ENCODE measurements around the gene C17orf107.

Gene C17orf107

GRCh38 chr17:4935650-4936049 is 36.3 kb downstream of the C17orf107 start:
- no peak for DNase-seq

DNA sequence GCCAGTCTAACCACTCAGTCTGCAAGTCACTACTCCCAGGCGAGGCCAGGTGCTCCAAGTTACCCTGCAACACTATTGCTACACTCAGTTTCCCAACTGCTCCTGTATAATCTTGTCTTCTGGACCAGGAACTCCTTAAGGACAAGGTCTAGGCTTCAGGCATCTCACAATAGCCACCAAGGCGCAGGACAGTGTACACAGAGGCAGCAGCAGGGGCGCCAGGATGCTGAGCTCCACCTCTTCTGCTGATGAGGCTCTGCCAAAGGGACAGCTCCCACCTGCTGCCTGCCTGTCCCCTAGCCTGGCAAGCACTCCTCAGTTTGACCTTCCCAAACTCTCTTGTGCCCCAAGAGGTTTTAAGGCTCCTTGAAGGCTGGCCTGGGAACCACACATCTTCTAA is 37.1 kb downstream of the C17orf107 start:
- no peak for DNase-seq

DNA sequence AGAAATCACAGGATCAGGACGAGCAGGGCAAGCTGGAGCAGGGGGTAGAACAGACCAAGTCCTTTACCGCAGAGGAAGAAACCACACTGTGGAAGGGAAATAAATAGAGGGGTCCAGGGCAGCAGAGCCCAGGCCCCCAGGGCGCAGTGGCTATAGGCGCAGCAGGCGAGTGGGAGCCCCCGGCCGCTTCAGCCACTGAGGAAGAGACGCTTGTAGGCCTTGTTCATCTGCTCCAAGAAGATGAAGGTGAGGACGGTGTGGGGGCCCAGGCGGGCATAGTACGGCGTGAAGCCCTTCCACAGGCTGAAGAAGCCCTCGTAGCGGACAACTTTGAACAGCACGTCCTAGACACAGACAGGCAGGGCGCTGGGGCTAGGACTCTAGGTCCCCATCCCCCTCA is 38.2 kb downstream of the C17orf107 start:
- no peak for DNase-seq

DNA sequence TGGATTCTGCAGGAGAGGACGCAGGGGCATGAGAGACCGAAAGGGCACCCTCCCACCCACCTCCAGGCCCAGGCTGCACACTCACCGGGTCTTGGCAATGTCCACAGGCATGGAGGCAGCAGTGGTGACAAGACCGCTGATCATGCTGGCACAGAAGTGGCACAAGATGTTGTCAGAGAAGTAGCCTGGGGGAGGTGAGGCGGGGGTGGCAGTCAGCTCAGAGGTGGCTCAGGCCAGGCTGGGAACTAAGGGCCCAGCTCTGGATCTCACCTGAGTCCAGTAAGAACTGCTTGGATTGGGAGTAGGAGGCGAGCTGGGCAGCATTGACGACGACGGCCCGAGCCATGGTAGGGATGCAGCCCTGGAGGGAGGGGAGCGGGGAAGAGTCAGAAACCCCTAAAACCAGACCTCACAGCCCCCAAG is 38.7 kb downstream of the C17orf107 start:
- DNase-seq, result no peak

DNA sequence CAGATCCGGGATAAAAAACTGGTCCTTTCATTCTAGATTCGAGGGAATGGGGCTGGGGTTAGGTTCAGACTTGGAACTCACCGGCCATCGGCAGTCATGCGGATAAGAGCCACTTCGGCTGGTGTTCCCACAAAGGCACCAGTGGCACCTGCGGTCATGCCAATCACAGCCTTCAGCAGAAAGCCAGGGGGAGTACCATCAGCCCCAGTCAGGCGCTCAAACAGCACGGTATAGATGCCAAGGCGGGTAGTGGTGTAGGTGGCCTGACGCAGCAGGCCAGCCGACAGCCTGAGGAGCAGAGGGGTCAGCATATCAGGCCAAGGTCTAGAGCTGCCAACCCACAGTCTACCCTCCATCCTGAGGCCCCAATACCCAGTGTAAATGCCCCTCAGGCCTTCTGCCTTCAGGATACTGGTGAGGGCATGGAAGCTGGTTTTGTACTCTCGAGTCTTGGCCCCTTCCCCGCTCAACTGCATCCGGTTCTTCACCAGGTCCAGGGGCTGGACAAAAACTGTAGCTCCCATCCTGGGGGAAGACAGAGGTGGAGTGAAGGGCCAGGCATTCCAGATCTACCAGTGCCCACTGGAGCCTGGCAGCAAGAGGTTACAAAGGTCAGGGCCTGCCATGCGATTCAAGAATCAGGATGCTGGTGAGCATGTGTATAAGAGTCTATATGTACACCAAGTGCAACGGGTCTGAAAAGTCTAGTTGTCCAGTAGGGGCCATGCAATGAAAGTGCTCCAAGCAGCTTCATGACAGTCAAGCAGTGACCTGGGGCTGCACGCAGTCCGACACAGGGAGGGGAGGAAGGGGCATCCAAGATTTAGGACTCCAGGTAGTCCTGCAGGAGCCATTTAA is 39.6 kb downstream of the C17orf107 start:
- no peak for DNase-seq

DNA sequence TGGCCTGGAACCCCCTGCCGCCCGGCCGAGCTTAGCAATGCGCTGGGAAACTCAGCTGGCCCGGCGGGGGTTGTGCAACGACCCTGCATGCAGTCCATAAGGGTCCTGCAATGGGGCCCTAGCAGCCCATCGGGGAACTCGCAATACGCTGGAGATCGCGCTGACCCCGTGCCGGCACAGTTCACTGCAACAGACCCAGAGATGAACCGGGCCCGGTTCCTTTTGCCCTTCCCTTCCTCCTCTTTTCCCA is 40.1 kb downstream of the C17orf107 start:
- DNase-seq, result no peak

DNA sequence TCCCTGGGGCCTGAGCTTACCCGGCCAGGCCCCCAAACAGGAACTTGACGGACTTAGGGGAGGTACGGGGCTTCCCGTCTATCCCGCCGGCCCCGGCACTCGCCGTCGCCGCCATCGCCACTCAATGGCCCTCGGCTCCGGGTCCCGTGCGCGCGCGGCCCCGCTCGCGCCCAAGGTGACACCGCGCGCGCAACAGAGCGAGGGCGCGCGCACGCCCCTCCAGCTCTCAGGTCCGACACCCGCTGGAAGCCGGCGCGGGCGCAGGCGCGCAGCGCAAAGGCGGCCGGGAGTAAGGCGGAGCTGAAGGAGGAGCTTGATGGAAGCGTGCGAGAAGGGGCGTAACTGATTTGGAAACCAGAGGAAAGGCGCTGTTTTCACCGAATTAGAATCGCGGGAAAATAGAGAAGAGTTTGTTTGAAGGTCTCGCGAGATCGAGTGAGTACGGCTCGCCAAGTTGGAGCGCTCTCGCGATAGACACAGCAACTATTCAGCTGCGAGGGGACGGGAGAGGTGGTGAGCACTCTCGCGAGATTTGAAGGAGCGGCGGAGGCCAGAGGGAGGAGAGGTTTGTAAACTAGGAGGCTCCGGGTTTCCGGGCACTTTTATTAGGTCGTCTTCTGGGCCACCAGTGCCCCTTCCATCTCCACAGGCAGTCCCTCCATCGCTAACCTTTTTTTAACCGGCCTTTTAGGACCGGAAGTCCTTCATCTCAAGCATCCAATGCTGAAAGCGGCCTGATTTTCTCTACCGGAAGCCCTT is 40.6 kb downstream of the C17orf107 start, which contains the start of the genes RNF167 and SLC25A11:
TSS of gene RNF167 (plus strand) at position 473 of the 759 bp plus-strand sequence. CDS start 642 bp downstream, outside the sequence.
TSS of gene SLC25A11 (minus strand) at position 251 of the 759 bp plus-strand sequence. CDS start at position 115, 136 bp downstream.
- peak; percentile 73 to 99 (median 96) for DNase-seq

GRCh38 chr17:4940555-4941318 is 41.4 kb downstream of the C17orf107 start:
- DNase-seq, result no peak

DNA sequence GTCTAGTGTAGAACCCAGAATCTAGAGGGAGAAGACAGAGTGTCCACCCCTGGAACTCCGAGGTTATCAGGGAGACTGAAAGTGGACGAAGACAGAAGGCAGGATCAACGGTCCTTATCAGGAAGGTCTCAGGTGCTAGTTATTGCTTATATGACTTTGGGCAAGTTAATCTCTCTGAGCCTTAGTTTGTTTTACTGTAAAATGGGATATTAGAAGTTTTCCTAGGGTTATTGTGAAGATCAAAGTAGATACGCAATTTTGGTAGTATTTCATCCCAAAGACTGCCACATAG is 41.9 kb downstream of the C17orf107 start:
- no peak for DNase-seq

- DNase-seq, result no peak
These were observed 43.6 kb downstream of the C17orf107 start for GRCh38 chr17:4942760-4943508.

GRCh38 chr17:4944163-4944553 is 44.8 kb downstream of the C17orf107 start:
- no peak for DNase-seq

GRCh38 chr17:4944554-4945175 is 45.3 kb downstream of the C17orf107 start:
- DNase-seq, result no peak

GRCh38 chr17:4945176-4945943 is 46.0 kb downstream of the C17orf107 start:
- DNase-seq, result peak in 2 of 14 donors; percentile 35 to 56

GRCh38 chr17:4945944-4946280 is 46.6 kb downstream of the C17orf107 start:
- DNase-seq, result no peak

GRCh38 chr17:4946312-4946976 is 47.1 kb downstream of the C17orf107 start:
- DNase-seq, result no peak

GRCh38 chr17:4947010-4947410 is 47.7 kb downstream of the C17orf107 start:
- DNase-seq, result peak in 2 of 14 donors; percentile 26 to 29

GRCh38 chr17:4947411-4948165 is 48.3 kb downstream of the C17orf107 start:
- peak in 8 of 14 donors; percentile 16 to 69 (median 55) for DNase-seq

DNA sequence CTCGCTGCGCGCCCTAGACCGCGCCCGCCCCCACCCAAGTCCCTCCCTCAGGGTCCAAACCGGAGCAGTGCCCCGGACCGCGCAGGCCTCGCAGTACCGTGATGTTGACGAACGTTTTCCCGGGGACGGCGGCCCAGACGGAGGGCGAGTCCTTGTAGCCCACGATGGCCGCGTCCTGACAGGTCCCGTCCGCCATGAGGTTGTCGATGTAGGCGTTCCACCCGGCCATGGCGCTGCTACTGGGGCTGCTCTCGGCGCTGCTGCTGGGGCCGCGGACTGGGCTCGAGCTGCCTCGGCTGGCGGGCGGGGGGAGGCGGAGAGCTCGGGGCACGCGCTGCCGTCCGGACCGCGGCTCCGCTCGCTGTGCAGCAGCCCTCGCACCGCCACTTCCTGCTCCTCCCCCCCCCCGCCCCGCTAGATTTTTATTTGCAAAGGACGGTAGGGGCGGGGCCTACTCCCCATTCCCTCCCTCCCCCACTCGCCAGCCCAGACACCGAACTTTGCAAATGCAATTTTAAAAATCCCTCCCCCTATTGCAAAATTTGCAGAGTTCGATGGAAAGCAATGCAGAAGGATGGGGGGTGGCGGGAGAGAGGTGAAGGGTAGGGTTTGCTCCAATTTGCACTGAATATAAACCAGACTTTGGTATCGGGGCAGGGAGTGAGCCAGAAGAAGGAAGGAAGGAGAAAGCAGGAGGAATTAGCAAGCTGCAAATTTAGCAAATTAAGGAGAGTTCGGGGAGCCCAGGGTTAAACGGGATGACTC is 49.0 kb downstream of the C17orf107 start, which contains the start of gene PFN1:
TSS of gene PFN1 (minus strand) at position 365 of the 765 bp plus-strand sequence. CDS start at position 229, 136 bp downstream.
- peak in 13 of 14 donors; percentile 55 to 92 (median 82) for DNase-seq

DNA sequence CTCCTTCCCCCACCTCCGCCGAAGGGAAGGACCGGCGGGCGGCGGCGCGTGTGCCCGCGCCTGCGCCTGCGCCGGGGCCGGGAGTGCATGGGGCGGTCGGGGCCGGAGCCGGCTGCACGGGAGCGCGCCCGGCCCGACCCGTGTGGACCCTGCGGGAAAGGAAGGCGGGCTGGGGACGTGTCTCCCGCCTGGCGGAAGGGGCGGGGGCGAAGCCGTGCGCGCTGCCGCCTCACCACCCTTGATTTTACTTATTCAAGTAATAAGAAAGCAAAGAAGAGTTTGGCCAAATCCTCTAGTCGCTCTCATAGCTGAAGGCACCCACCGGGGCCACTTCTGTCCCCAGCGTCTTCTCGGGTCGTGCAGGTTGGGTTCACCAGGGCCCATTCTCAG is 49.6 kb downstream of the C17orf107 start:
- DNase-seq, result peak in 12 of 14 donors; percentile 55 to 92 (median 80)

Data from C1 segment of cervical spinal cord (tissue), 14 donors.